Hepatocyte (in vitro differentiated cells): ENCODE measurements around the gene UTS2R. TPM values are rescaled to one million over a fixed set of nuclear protein-coding genes. Genes with fewer than 3 reads are reported as not detected.

Experiments used
- DNase-seq: peaks from one replicate; pipeline ENCODE4 v3.0.0-alpha.2; 2016; ENCODE audit warnings: low spot score
- H2AFZ ChIP-seq: fragments of 200-600 bp; sonication (generic); 2 replicates; pipeline ENCODE4 v1.6.0; 2016; ENCODE audit warnings: antibody characterized with exemption, mild to moderate bottlenecking
- H3K27ac ChIP-seq: fragments of 200-600 bp; sonication (generic); 2 replicates; pipeline ENCODE4 v1.5.1; 2016; ENCODE audit warnings: mild to moderate bottlenecking
- H3K27me3 ChIP-seq: fragments of 200-600 bp; sonication (generic); 2 replicates; pipeline ENCODE4 v1.6.1; 2016
- H3K36me3 ChIP-seq: fragments of 200-600 bp; sonication (generic); replicated peaks from 2 replicates; pipeline ENCODE4 v1.5.1; 2016; ENCODE audit warnings: low read depth; ENCODE audit not compliant: insufficient read depth
- H3K4me1 ChIP-seq: fragments of 200-600 bp; sonication (generic); 2 replicates; pipeline ENCODE4 v1.5.1; 2016; ENCODE audit warnings: mild to moderate bottlenecking, moderate library complexity; ENCODE audit not compliant: insufficient read depth
- H3K4me2 ChIP-seq: fragments of 200-600 bp; sonication (generic); 2 replicates; pipeline ENCODE4 v1.6.0; 2016
- H3K4me3 ChIP-seq: fragments of 200-600 bp; sonication (generic); 2 replicates; pipeline ENCODE4 v1.5.1; 2016; ENCODE audit warnings: mild to moderate bottlenecking
- H3K79me2 ChIP-seq: fragments of 200-600 bp; sonication (generic); 2 replicates; pipeline ENCODE4 v1.6.0; 2017; ENCODE audit warnings: mild to moderate bottlenecking
- H3K9me2 ChIP-seq: fragments of 200-600 bp; sonication (generic); replicated peaks from 2 replicates; pipeline ENCODE4 v1.6.0; 2017; ENCODE audit warnings: mild to moderate bottlenecking; ENCODE audit not compliant: insufficient read depth
- H3K9me3 ChIP-seq: fragments of 200-600 bp; sonication (generic); 2 replicates; pipeline ENCODE4 v1.5.1; 2016; ENCODE audit warnings: low read depth, mild to moderate bottlenecking
- H4K20me1 ChIP-seq: fragments of 200-600 bp; sonication (generic); 2 replicates; pipeline ENCODE4 v1.6.0; 2016; ENCODE audit warnings: mild to moderate bottlenecking; ENCODE audit not compliant: insufficient read depth, poor library complexity, severe bottlenecking
- EZH2 ChIP-seq: fragments of 200-600 bp; sonication (generic); IDR thresholded peaks from 2 replicates; pipeline ENCODE4 v1.6.1; 2016; ENCODE audit warnings: antibody characterized with exemption, mild to moderate bottlenecking, borderline replicate concordance
- EZH2phosphoT487 ChIP-seq: fragments of 200-600 bp; sonication (generic); IDR thresholded peaks from one replicate; pipeline ENCODE4 v1.6.1; 2018; ENCODE audit warnings: antibody characterized with exemption, mild to moderate bottlenecking, low read depth, moderate library complexity; ENCODE audit not compliant: unreplicated experiment, severe bottlenecking
- WGBS: methylation state at CpG from one replicate; pipeline ENCODE4 v1.1.6; 2016; ENCODE audit warnings: low lambda C conversion rate; ENCODE audit errors: missing lambda C conversion rate; 5-methylcytosine and 5-hydroxymethylcytosine counted together
- polyA plus RNA-seq: library from polyadenylated mRNA; unstranded; fragments of >200 nt; fragmentation: Nextera tagmentation; extraction: Ambion mirVana; gene quantifications from 2 replicates; pipeline ENCODE4 v1.2.1, GENCODE V29; 2016
- total RNA-seq: library from RNA; depleted of rRNA; stranded (reverse); fragments of >200 nt; gene quantifications from 2 replicates; pipeline ENCODE4 v1.2.3, GENCODE V29; 2014
- TF ChIP-seq, protein P1 (sequence below): fragments of 200-600 bp; sonication (generic); IDR thresholded peaks from 2 replicates; pipeline ENCODE4 v1.5.1; 2016; ENCODE audit warnings: antibody characterized with exemption, mild to moderate bottlenecking; ENCODE audit not compliant: poor library complexity

UTS2R gene
- total and polyA plus RNA-seq, 2 experiments from 2014 or later: 0.10 TPM; not detected in 1

GRCh38 chr17:82353484-82353883 lies 18.1 kb upstream of the UTS2R start:
- no peaks in the 10 kb centered on the region for H3K27me3 ChIP-seq
- 96% methylated on average over 8 of the region's 8 CpGs for WGBS

DNA sequence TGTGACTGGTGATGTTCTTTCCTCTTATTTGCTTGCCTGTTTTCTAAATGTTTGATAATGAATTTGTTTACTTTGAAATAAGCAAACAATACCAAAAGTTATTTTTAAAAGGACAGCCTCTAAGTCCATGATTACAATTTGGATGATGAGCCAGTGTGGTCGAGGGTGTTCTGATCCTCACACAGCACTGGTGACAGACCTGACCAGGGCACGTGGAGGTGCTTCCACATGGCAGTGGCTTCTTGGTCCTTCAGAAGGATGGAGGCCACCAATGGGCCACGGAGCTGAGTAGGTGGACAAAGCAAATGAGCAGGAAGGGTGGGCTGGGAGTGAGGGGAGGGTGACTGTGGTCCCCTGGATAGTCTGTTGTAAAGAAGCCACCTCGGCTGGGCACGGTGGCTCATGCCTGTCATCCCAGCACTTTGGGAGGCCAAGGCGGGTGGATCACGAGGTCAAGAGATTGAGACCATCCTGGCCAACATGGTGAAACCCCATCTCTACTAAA lies 16.7 kb upstream of the UTS2R start:
- WGBS: 96% methylated on average over 7 of the region's 7 CpGs
- Histone ChIP-seq H4K20me1 (no peaks in the 10 kb centered on the region), H3K4me3 (no peak overlapping the region), H3K79me2 (no peaks in the 10 kb centered on the region), H3K9me2 (no peaks in the 10 kb centered on the region), H3K36me3 (no peaks in the 10 kb centered on the region), H3K4me1 (peaks cover 11% of the 10 kb centered on the region), H3K9me3 (no peaks in the 10 kb centered on the region), H3K27me3 (no peaks in the 10 kb centered on the region), H3K27ac (no peak overlapping the region), H3K4me2 (no peak overlapping the region), H2AFZ (no peak overlapping the region)
- TF ChIP-seq EZH2phosphoT487: no peak
- no peak for TF ChIP-seq EZH2
- TF ChIP-seq, protein P1, sequence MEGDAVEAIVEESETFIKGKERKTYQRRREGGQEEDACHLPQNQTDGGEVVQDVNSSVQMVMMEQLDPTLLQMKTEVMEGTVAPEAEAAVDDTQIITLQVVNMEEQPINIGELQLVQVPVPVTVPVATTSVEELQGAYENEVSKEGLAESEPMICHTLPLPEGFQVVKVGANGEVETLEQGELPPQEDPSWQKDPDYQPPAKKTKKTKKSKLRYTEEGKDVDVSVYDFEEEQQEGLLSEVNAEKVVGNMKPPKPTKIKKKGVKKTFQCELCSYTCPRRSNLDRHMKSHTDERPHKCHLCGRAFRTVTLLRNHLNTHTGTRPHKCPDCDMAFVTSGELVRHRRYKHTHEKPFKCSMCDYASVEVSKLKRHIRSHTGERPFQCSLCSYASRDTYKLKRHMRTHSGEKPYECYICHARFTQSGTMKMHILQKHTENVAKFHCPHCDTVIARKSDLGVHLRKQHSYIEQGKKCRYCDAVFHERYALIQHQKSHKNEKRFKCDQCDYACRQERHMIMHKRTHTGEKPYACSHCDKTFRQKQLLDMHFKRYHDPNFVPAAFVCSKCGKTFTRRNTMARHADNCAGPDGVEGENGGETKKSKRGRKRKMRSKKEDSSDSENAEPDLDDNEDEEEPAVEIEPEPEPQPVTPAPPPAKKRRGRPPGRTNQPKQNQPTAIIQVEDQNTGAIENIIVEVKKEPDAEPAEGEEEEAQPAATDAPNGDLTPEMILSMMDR: no peak
- DNase-seq: no peak

More at GRCh38 chr17:82353484-82353883, 18.1 kb upstream of the UTS2R start:
- no peak for TF ChIP-seq EZH2
- no peak for TF ChIP-seq EZH2phosphoT487
- TF ChIP-seq, protein P1: no peak
- no peaks in the 10 kb centered on the region for H3K79me2 ChIP-seq
- no peak for DNase-seq
- H3K9me2 ChIP-seq: no peaks in the 10 kb centered on the region
- no peak overlapping the region for H2AFZ ChIP-seq
- H3K4me3 ChIP-seq: no peak overlapping the region
- no peaks in the 10 kb centered on the region for H4K20me1 ChIP-seq
- no peaks in the 10 kb centered on the region for H3K9me3 ChIP-seq
- no peaks in the 10 kb centered on the region for H3K36me3 ChIP-seq
- H3K27ac ChIP-seq: no peak overlapping the region
- no peak overlapping the region for H3K4me2 ChIP-seq
- peaks cover 21% of the 10 kb centered on the region for H3K4me1 ChIP-seq

DNA sequence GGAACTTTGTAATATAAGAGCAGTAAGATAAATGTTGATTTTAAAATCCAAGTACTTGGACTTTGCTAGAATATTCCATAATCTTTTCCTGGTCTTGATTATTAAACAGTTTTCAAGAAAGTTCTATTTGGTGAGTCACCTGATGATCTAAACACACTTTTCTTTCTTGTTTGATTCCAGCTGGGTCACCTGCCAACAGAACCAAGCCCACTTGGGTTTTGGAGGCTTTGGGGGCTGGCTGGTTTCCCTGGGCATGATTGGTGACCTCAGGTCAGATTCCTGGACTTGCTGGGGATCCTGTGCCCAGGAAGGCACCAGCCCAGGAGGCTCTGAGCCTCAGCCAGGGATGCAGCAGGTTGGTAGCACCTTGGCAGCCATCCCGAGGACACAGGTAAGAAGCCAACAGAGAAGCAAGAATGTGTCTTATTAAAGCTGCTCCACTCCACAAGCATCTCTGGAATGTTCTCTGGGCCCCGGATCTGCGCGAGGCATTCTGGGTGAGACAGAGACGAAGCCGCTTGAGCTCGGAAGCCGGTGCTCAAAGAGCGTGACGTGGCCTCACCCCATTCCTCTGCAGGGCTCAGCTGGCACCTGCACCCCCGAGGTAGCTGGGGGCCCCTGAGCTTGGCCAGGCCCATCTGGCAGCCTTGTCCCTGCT lies 15.7 kb upstream of the UTS2R start:
- Histone ChIP-seq H4K20me1 (no peaks in the 10 kb centered on the region), H3K9me2 (no peaks in the 10 kb centered on the region), H3K79me2 (no peaks in the 10 kb centered on the region), H3K4me2 (no peak overlapping the region), H2AFZ (no peak overlapping the region), H3K27ac (no peak overlapping the region), H3K27me3 (no peaks in the 10 kb centered on the region), H3K4me1 (peaks cover 9% of the 10 kb centered on the region), H3K9me3 (no peaks in the 10 kb centered on the region), H3K4me3 (no peak overlapping the region), H3K36me3 (no peaks in the 10 kb centered on the region)
- 77% methylated on average over 11 of the region's 11 CpGs for WGBS
- TF ChIP-seq EZH2 (no peak), EZH2phosphoT487 (no peak)
- TF ChIP-seq, protein P1: no peak
- no peak for DNase-seq
